HUES48 (cell line): Measurements from ENCODE around the gene JAK1.

ENCODE experiments used
- H3K27ac ChIP-seq: one replicate; pipeline ENCODE4 v1.7.0; 2013; ENCODE audit warnings: low read depth, low read length, inconsistent platforms
- H3K27me3 ChIP-seq: 2 replicates; pipeline ENCODE4 v1.6.1; 2013; ENCODE audit warnings: mild to moderate bottlenecking, low read length; ENCODE audit not compliant: control insufficient read depth, insufficient read depth
- H3K36me3 ChIP-seq: 2 replicates; pipeline ENCODE4 v1.6.1; 2013; ENCODE audit warnings: low read length; ENCODE audit not compliant: control insufficient read depth, insufficient read depth
- H3K4me1 ChIP-seq: 2 replicates; pipeline ENCODE4 v1.6.1; 2013; ENCODE audit warnings: mild to moderate bottlenecking, low read length; ENCODE audit not compliant: control insufficient read depth, insufficient read depth
- H3K4me3 ChIP-seq: 2 replicates; pipeline ENCODE4 v1.5.1; 2013; ENCODE audit warnings: mild to moderate bottlenecking, low read depth, low read length
- H3K9ac ChIP-seq: 2 replicates; pipeline ENCODE4 v1.6.1; 2013; ENCODE audit warnings: mild to moderate bottlenecking, low read depth, low read length, moderate library complexity
- H3K9me3 ChIP-seq: 2 replicates; pipeline ENCODE4 v1.6.1; 2013; ENCODE audit warnings: low read length; ENCODE audit not compliant: control insufficient read depth, insufficient read depth

JAK1 gene

GRCh38 chr1:64960731-64961130 lies 5.6 kb downstream of the JAK1 start:
- peaks cover 31% of the 10 kb centered on the region for H3K4me1 ChIP-seq

DNA sequence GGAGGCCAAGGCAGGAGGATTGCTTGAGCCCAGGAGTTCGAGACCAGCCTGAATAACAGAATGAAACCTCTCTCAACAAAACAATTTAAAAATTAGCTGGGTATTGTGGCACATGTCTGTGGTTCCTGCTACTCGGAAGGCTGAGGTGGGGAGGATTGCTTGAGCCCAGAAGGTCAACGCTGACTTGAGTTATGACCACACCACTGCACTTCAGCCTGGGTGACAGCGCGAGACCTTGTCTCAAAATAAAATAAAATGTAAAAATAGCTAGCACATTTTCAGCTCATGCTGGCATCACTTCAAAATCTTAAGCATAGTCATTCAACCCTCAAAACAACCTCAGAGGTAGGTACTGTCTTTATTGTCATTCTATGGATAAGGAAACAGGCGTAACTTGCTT lies 6.4 kb downstream of the JAK1 start:
- Histone ChIP-seq H3K9me3 (no peaks in the 10 kb centered on the region), H3K4me3 (no peak overlapping the region), H3K36me3 (no peaks in the 10 kb centered on the region), H3K4me1 (peaks cover 35% of the 10 kb centered on the region), H3K27me3 (peaks cover 16% of the 10 kb centered on the region), H3K27ac (no peak overlapping the region), H3K9ac (no peak overlapping the region)

More at GRCh38 chr1:64960731-64961130, 5.6 kb downstream of the JAK1 start:
- Histone ChIP-seq H3K27ac (no peak overlapping the region), H3K4me3 (no peak overlapping the region), H3K27me3 (peaks cover 20% of the 10 kb centered on the region), H3K9me3 (no peaks in the 10 kb centered on the region), H3K36me3 (no peaks in the 10 kb centered on the region), H3K9ac (no peak overlapping the region)

GRCh38 chr1:64956733-64957441 lies 9.5 kb downstream of the JAK1 start:
- Histone ChIP-seq H3K27ac (no peak overlapping the region), H3K4me3 (no peak overlapping the region), H3K36me3 (no peaks in the 10 kb centered on the region), H3K9ac (no peak overlapping the region), H3K27me3 (no peaks in the 10 kb centered on the region), H3K4me1 (peaks cover 31% of the 10 kb centered on the region), H3K9me3 (no peaks in the 10 kb centered on the region)

DNA sequence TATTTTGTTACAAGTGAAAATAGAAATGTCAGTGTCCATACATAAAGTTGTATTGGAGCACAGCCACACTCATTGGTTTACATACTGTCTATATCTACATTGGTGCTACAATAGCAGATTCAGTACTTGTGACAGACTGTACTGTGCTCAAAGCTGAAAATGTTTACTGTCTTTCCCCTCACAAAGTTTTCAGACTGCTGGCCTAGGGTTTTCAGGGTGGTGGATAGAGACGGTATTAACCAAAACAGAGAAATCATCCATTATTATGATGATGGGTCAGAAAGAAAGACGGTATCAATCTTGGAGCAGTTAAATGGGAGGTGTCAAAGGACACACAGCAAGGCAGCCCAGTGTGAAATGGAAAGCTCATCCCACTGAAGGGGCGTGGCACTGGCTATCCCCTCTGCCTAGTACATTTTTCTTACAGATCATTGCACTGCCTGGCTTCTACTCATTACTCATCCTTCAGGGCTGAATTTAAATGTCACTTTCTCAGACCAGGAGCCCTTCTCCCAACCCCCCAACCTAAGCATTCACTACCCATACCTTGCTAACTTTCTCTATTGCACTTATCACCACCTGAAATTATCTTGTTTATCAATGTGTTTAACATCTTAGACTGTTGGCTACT lies 10.2 kb downstream of the JAK1 start:
- Histone ChIP-seq H3K27me3 (no peaks in the 10 kb centered on the region), H3K4me1 (peaks cover 31% of the 10 kb centered on the region)

DNA sequence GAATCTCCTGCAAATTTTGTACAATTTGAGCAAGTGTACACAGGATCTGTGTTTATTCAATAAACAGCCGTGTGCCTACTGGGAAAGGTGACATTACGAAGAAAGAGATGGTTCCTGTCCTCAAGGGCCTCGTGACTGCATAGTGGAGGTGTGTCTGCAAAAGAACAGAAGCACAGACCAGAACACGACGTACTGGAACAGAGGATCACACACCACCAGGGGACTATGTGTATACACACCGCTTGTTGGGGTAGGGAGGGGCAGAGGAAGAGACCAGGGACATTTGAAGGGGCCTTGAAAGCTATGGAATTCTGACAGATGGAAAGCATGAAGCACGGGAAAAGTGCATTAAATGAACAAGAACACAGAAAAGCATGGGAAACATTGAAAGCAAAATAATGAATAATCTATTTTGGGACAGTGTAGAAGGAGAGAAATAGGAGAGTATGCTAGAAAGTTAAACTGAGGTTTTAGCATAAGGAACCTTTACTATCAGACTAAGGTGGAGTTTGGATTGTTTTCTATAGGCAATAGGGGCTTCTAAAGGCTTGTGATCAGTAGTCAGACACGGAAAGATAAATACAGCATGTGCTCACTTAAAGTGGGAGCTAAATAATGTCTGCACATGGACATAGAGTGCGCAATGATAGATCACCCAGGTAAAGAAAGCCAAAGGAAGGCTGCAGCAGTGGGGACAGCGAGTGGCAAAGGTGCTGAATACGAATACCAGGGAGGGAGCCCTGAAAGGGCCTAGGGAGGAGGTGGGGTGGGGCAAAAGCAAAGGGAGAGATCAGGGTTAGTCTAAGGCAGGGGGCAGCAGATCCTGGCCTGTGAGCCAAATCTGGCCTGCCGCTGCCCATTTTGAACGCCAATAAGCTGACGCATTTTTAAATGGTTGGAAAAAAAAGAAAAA lies 11.0 kb downstream of the JAK1 start:
- Histone ChIP-seq H3K27me3 (no peaks in the 10 kb centered on the region), H3K4me3 (no peak overlapping the region), H3K4me1 (peaks cover 26% of the 10 kb centered on the region), H3K9me3 (no peaks in the 10 kb centered on the region), H3K36me3 (no peaks in the 10 kb centered on the region), H3K27ac (no peak overlapping the region), H3K9ac (no peak overlapping the region)

More for the DNA sequence above, 10.2 kb downstream of the JAK1 start:
- H3K27ac ChIP-seq = no peak overlapping the region
- no peak overlapping the region for H3K9ac ChIP-seq
- H3K4me3 ChIP-seq = no peak overlapping the region
- H3K36me3 ChIP-seq = no peaks in the 10 kb centered on the region
- no peaks in the 10 kb centered on the region for H3K9me3 ChIP-seq

DNA sequence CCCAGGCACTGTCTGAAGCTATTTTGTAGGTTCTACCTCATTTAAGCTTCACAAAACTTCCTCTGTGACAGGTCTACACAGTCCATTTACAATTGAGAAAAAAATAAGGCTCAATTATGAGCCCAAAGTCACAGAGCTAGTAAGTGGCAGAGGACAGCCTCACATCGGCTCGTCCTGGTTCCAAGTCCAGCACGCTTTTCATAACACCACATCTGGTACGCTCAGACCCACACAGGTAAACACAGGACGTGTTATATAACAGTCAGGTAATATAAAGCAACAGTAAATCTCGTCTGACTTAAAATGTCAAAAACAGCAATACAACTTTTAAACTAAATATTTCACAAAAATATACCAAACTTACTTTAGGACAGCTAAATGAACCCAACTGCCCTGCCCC lies 13.1 kb downstream of the JAK1 start:
- H3K36me3 ChIP-seq = no peaks in the 10 kb centered on the region
- H3K9ac ChIP-seq = no peak overlapping the region
- H3K27ac ChIP-seq = no peak overlapping the region
- H3K4me1 ChIP-seq = peaks cover 34% of the 10 kb centered on the region
- H3K4me3 ChIP-seq = no peak overlapping the region
- no peaks in the 10 kb centered on the region for H3K9me3 ChIP-seq
- H3K27me3 ChIP-seq = no peaks in the 10 kb centered on the region

DNA sequence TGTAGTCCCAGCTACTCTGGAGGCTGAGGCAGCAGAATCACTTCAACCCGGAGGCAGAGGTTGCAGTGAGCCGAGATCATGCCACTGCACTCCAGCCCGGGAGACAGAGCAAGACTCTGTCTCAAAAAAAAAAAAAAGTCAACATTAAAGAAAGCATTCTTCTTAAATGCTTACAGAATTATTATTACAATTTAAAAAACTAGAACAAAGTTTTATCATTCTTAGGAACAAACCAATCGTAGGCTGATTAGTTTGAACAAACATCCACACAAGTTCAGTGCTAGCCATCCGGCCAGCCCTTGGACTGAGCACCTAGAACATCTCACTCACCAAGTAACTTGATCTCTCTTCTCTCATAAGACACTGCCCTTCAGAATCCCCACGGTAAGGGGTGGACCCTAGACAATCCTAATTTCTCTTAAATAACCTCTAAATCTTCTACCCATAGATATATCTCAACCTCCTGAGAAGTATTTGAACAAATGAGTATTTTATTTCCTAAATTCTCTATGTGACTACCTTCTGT lies 16.0 kb downstream of the JAK1 start:
- H3K27ac ChIP-seq = no peak overlapping the region
- H3K4me3 ChIP-seq = no peak overlapping the region

GRCh38 chr1:64948905-64949833 lies 17.2 kb downstream of the JAK1 start:
- H3K4me1 ChIP-seq = peaks cover 12% of the 10 kb centered on the region
- no peaks in the 10 kb centered on the region for H3K27me3 ChIP-seq
- no peaks in the 10 kb centered on the region for H3K36me3 ChIP-seq
- peak overlapping the region; percentile 60; the same call in 1 of the 2 replicates for H3K9ac ChIP-seq
- H3K27ac ChIP-seq = peak overlapping the region; percentile 23
- H3K9me3 ChIP-seq = no peaks in the 10 kb centered on the region
- no peak overlapping the region for H3K4me3 ChIP-seq

More for the DNA sequence above, 16.0 kb downstream of the JAK1 start:
- Histone ChIP-seq H3K4me1 (peaks cover 15% of the 10 kb centered on the region), H3K9ac (no peak overlapping the region), H3K9me3 (no peaks in the 10 kb centered on the region), H3K27me3 (no peaks in the 10 kb centered on the region), H3K36me3 (no peaks in the 10 kb centered on the region)

DNA sequence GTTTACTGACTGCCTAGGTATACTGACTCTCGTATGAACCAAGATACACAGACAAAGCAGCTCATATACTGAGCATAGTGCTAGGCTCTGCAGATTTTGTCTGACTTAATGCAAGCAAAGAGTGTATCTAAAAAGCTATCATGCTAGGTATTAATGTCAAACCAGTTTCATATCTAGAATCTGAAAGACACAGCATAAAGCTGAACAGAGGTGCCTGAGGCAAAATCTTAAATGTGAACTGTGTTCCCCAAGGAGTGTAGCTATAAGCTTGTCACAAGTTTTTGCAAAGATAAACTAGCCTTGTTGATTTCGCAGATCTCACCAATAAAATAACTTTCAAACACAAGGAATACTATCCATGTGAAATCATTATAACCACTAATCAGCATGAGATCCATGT lies 18.1 kb downstream of the JAK1 start:
- Histone ChIP-seq H3K9me3 (no peaks in the 10 kb centered on the region), H3K4me1 (peaks cover 12% of the 10 kb centered on the region), H3K9ac (no peak overlapping the region), H3K4me3 (no peak overlapping the region), H3K27me3 (no peaks in the 10 kb centered on the region), H3K27ac (no peak overlapping the region), H3K36me3 (no peaks in the 10 kb centered on the region)

- Histone ChIP-seq H3K9ac (no peak overlapping the region), H3K27me3 (no peaks in the 10 kb centered on the region), H3K36me3 (no peaks in the 10 kb centered on the region), H3K9me3 (no peaks in the 10 kb centered on the region), H3K27ac (no peak overlapping the region), H3K4me1 (peaks cover 12% of the 10 kb centered on the region), H3K4me3 (no peak overlapping the region)
Measured at GRCh38 chr1:64946916-64947315, 19.4 kb downstream of the JAK1 start.
